ENCODE results near the gene NOL9.

Gene NOL9

DNA sequence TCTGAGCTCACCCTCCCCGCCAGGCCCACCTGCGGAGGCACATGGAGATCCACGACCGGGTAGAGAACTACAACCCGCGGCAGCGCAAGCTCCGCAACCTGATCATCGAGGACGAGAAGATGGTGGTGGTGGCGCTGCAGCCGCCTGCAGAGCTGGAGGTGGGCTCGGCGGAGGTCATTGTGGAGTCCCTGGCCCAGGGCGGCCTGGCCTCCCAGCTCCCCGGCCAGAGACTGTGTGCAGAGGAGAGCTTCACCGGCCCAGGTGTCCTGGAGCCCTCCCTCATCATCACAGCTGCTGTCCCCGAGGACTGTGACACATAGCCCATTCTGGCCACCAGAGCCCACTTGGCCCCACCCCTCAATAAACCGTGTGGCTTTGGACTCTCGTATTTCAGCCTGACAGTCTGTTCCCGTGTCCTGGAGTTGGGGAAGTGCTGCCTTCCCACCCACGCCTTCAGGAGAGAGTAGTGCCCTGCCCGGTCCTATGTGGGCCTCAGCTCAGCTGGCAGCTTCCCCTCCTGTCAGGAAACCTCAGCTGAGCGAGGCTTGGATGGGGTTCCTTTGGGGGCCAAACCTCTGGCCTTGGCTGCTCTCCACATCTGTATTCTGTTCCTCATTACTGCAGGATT, 34.7 kb upstream of the NOL9 start:
- DNase-seq = no peak

GRCh38 chr1:6588128-6588892, 34.0 kb upstream of the NOL9 start:
- no peak for DNase-seq

DNA sequence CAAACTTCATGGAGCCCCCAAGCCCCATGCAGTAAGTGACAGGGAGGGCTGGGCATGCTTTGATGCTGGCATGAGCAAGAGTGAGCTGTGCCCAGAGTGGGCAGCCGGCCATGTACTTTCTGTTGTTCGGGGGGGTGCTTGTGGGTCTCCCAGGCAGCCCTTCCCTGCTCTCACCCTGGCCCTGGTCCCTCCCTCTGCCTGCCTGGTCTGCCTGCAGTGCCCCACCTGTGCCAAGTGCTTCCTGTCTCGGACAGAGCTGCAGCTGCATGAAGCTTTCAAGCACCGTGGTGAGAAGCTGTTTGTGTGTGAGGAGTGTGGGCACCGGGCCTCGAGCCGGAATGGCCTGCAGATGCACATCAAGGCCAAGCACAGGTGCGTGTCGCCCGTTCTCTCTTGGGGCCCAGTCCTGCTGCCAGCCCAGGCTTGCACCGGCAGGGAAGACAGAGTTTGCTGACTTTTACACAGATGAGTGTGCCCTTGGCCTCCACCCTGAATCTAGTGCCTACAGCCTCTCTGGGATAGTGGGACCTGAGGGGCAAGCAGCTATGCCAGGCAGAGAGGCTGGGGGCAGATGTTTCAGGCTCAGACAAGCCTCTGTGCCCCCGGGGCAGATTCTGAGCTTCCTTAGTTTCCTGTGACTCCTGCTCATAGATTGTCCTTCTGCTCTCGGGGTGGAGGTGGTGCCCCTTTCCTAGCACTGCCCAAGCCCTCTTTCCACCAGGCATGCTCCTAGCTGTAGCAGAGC, 33.1 kb upstream of the NOL9 start:
- no peak for DNase-seq

- DNase-seq = no peak
Observed at GRCh38 chr1:6586404-6586816, 32.1 kb upstream of the NOL9 start.

DNA sequence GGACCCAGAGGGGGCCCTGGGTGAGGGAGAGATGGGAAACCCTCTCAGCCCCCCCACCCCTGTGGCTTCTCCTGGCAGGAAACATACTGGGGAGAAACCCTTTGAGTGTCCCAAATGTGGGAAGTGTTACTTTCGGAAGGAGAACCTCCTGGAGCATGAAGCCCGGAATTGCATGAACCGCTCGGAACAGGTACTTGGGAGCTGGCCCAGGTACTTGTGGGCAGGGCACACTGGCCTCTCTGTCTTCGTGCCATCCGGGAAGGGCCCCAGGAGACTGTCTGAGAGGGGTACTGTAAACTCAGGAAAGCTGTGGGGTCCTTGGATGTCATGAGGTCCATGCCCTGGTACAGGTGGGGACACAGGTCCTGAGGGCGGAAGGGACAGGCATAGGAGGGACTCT, 31.5 kb upstream of the NOL9 start:
- no peak for DNase-seq

DNA sequence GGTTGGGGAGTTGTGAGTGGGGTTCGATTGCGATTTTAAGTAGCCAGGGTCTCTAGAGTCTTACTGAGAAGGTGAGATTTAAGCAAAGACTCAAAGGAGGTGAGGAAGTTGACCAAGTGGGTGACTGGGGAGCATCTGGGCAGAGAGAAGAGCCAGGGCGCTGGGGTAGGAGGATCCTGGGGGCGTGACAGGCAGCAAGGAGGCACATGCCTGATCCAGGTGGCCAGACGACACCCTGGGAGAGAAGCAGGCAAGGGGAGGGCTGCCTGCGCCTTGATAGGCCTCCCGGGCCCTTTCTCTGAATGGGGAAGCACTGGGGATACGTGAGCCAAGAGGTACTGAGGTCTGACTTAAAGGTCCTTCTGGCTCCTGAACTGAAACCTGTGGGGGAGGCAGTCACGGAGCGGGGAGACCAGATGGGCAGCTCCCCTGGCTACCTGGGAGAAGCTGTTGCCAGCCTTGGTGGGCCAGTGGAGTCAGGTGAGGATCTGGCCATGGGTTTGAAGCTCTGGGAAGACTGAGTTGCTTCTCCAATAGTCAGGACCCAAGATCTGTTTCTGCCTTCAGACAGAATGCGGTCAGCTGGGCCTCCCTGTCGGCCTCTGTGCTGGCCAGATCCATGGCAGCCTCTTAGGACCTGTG, 30.9 kb upstream of the NOL9 start:
- no peak for DNase-seq

DNA sequence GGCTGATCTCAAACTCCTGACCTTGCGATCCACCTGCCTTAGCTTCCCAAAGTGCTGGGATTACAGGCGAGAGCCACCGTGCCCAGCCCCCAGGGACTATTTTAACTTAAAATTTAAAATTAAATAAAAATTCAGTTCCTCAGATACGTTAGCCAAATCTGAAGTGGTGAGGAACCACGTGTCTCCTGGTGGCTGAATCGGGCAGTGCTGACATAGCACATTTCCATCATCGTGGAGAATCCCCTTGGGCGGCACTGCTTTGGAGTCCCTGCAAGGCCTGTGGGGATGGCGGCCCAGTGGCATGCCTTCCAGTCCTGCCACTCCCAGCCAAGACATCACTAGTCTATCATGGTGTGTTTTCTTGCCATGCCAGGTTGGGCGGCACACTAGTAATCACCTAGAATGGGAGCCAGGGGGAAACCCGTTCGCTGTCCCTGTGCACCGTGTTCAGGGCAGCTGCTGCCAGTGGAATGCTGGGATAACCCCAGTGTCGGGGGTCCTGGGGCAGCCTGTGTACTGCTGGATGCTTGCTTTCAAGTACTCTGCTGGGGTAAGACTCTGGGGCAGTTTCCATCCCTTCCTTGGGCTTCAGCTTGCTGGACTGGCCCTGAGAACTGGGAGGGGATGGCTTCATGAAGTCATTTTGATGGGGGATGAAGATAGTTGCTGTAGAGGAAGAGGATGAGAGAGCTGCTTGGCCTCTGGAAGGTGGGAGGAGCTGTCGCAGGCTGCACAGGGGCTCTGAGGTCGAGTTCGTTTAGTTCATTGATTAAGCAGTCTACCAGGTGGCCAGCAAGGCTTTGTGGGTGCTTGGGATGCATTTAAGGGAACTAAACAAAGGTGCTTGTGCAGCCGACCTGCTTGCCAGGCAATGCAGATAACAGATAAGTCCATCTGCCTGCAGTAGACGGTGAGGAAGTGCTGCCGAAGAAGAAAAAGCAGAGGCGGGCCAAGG, 30.1 kb upstream of the NOL9 start:
- no peak for DNase-seq

- DNase-seq = no peak
Observed at GRCh38 chr1:6582370-6582769, 28.1 kb upstream of the NOL9 start.

DNA sequence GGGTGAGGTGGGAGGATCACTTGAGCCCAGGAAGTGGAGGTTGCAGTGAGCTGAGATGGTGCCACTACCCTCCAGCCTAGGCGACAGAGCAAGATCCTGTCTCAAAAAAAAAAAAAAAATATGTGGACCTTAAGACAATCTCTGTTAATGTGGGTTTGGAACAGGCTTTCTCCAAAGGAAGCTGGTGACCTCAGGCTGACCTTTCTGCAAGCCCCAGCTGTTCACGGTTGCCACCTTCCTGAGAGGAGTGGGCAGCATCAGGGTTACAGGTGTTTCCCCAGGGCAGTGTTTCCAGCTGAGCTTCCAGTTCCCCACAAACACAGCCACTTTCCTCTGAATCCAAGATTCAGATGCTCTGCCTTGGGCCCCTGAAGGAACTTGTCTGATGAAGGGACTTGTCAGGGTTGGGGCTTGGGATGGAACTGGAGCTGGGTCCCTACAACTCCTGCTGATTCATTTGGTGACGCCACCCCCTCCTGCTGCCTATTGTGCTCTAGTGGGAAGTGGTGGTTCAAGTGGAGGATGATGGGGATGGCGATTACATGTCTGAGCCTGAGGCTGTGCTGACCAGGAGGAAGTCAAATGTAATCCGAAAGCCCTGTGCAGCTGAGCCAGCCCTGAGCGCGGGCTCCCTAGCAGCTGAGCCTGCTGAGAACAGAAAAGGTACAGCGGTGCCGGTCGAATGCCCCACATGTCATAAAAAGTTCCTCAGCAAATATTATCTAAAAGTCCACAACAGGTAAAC, 27.4 kb upstream of the NOL9 start:
- DNase-seq = no peak

- no peak for DNase-seq
Observed at GRCh38 chr1:6580593-6581409, 26.5 kb upstream of the NOL9 start.

DNA sequence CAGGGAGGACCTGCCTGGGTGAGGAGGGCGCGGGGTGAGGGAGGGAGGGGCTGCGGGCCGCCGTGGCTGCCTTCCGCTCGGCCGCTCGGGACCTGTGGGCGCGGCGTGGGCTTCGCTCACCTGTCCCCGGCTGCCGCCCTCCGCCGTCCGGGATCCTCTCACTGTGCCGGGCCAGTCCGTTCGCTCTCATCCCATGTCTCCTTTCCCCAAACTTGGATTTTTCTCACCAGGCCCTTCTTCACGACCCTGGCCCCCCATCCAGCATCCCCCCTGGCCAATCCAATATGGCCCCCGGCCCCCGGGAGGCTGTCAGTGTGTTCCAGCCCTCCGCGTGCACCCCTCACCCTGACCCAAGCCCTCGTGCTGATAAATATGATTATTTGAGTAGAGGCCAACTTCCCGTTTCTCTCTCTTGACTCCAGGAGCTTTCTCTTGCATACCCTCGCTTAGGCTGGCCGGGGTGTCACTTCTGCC, 25.8 kb upstream of the NOL9 start:
- no peak for DNase-seq

GRCh38 chr1:6579374-6580118, 25.2 kb upstream of the NOL9 start, which contains the start of gene ZBTB48:
ZBTB48 (plus strand) TSS chr1:6579994; CDS start chr1:6580610, 616 bp downstream.
- peak; percentile 95 for DNase-seq

DNA sequence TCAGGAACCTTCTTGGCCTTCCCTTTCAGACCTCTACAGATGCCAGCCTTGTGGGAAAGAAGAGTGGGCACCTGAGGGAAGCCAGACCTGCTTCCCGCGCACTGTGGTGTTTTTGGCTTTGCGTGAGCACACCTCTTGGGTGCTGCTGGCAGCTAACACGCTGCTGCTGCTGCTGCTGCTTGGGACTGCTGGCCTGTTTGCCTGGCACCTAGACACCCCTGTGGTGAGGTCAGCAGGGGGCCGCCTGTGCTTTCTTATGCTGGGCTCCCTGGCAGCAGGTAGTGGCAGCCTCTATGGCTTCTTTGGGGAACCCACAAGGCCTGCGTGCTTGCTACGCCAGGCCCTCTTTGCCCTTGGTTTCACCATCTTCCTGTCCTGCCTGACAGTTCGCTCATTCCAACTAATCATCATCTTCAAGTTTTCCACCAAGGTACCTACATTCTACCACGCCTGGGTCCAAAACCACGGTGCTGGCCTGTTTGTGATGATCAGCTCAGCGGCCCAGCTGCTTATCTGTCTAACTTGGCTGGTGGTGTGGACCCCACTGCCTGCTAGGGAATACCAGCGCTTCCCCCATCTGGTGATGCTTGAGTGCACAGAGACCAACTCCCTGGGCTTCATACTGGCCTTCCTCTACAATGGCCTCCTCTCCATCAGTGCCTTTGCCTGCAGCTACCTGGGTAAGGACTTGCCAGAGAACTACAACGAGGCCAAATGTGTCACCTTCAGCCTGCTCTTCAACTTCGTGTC, 24.5 kb upstream of the NOL9 start:
- no peak for DNase-seq

DNA sequence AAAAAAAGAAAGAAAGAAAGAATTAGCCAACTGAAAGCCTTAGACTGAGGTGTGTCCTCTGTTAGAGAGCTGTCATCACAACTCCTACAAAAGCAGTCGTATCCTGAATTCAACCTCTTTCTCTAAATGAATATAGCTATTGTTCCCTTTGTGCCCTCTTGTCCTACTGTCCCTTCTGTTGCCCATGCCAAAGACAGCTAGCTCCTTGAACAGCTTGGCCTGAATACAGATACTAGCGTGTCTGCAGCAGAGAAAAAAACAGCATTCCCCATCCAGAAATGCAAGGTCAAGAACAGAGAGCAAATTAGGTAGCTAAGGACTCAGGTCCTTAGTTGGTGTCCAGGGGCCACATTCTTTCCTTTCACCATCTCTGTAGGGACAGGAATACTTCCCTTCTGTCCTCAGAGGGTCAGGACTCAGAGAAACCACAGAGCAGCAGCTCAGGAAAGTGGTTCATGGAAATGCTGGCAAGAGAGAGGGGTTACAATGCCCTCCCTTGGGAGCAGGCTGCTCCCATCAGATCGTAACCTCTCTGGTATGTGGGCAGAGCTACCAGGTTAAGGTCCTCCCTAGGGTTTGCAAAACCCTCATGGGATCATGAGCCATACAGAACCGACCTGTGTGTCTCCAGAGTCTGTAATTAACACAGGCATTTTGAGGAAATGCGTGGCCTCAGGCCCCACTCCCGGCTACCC, 23.7 kb upstream of the NOL9 start:
- DNase-seq = no peak

- DNase-seq = no peak
Observed at GRCh38 chr1:6574818-6575217, 20.5 kb upstream of the NOL9 start.

DNA sequence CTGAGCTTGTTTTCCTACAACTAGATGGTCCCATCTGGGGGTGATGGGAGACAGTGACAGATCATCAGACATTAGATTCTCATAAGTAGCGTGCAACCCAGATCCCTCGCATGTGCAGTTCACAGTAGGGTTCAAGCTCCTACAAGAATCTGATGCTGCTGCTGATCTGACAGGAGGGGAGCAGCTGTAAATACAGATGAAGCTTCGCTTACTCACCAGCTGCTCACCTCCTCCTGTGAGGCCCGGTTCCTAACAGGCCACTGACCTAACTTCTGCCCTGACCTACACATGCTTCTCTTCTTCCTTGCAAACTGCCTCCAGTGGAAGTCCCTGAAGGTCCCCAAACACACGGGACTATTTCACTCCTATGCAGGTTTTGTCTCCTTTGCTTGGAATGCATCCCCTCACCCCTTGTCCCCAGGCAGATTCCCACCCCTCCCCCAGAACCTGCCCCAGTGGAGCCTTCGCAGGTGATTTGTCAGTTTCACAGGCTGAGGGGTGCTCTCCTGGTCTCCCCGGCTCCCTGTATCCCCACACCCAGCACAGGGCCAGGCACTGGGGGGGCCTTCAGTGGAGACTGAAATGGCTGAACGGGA, 19.8 kb upstream of the NOL9 start:
- no peak for DNase-seq

DNA sequence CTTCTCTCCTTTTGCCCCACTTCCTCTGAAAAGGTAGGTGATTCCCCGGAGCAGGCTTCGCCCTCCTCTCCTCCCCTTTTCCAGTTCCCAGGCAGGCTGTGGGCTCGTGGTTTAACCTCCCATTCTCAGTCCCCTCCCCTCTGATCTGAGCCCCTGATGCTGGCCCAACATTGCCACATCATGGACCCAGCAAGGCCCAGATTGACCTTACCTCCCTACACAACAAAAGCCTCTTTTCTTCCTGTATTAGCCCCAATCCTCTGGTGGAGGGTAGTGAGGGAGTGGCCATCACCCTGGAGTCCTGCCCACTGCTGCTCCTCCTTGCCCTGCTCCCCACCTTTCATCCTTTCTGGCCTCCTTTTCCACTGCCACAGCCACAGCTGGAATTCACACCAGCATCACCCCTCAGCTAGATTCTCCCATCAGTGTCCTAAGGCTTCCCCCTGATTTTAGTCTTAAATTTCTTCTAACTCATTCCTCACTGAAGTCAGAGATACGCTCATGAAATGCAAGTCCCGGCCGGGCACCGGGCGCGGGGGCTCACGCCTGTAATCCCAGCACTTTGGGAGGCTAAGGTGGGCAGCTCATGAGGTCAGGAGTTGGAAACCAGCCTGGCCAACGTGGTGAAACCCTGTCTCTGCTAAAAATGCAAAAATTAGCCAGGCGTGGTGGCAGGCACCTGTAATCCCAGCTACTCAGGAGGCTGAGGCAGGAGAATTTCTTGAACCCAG, 18.5 kb upstream of the NOL9 start:
- DNase-seq = no peak
